Retinal pigment epithelial cell (primary cell): ENCODE results near the gene ZG16B.
A peak's percentile ranks its signal among the peaks of the same experiment; 100 is the strongest.

Source experiments
- DNase-seq: peaks from one replicate; pipeline ENCODE4 v3.0.0-alpha.2; 2010; ENCODE audit warnings: low read depth
- H3K4me3 ChIP-seq: 2 replicates; pipeline ENCODE4 v1.5.1; 2011; ENCODE audit warnings: mild to moderate bottlenecking, low read length, control low read depth, moderate library complexity
- CTCF ChIP-seq: conservative IDR thresholded peaks from 2 replicates; pipeline ENCODE4 v1.5.1; 2011; ENCODE audit warnings: low read depth, low read length, control low read depth, inconsistent platforms

ZG16B gene

GRCh38 chr16:2795395-2796143 is 34.5 kb upstream of the ZG16B start:
- TF ChIP-seq CTCF: no peak
- DNase-seq: peak; percentile 33
- no peak overlapping the region for H3K4me3 ChIP-seq

- no peak for TF ChIP-seq CTCF
- H3K4me3 ChIP-seq: no peak overlapping the region
- DNase-seq: no peak
These were observed 31.3 kb upstream of the ZG16B start for GRCh38 chr16:2798723-2799204.

GRCh38 chr16:2799205-2799858 is 30.8 kb upstream of the ZG16B start:
- TF ChIP-seq CTCF: no peak
- no peak for DNase-seq
- no peak overlapping the region for H3K4me3 ChIP-seq

- TF ChIP-seq CTCF: no peak
- DNase-seq: no peak
- no peak overlapping the region for H3K4me3 ChIP-seq
These were observed 30.3 kb upstream of the ZG16B start for GRCh38 chr16:2799859-2800226.

- H3K4me3 ChIP-seq: no peak overlapping the region
- no peak for DNase-seq
- TF ChIP-seq CTCF: no peak
These were observed 26.4 kb upstream of the ZG16B start for GRCh38 chr16:2803545-2804195.

- TF ChIP-seq CTCF: no peak
- H3K4me3 ChIP-seq: no peak overlapping the region
- no peak for DNase-seq
These were observed 25.4 kb upstream of the ZG16B start for GRCh38 chr16:2804728-2805127.
